ENCODE measurements around the gene PRLR. TPM values are rescaled to one million over a fixed set of nuclear protein-coding genes. Genes with fewer than 3 reads are reported as not detected.

The PRLR gene
- polyA plus RNA-seq, 1 donor from 2014 or later: 0.50 TPM

DNA sequence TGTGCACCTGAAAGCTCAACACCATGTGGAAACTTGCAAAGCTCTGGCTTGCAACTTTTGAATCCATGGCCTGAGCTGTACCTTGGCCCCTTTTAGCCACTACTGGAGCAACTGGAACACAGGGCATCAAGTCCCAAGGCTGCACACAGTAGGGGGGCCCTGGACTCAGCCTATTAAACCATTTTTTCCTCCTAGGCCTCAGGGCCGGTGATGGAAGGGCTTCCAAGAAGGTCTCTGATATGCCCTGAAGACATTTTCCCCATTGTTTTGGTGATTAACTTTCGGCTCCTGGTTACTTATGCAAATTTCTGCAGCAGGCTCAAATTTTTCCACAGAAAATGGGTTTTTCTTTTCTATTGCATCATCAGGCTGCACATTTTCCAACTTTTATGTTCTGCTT lies 22.7 kb upstream of the PRLR start:
- H4K20me1 ChIP-seq (ENCODE audit: insufficient read depth): no peaks in the 10 kb centered on the region
- H3K4me2 ChIP-seq (ENCODE audit: low read length): no peak overlapping the region
- no peaks in the 10 kb centered on the region for H3K79me2 ChIP-seq (replicated peaks; ENCODE audit: insufficient read depth, low read length)
- no peak overlapping the region for H2AFZ ChIP-seq (ENCODE audit: low read depth, low read length)
- no peak overlapping the region for H3K27ac ChIP-seq (ENCODE audit: low read length)
- H3F3A ChIP-seq (ENCODE audit: insufficient read depth, low read length, poor library complexity, severe bottlenecking): no peaks in the 10 kb centered on the region
- no peaks in the 10 kb centered on the region for H3K9me2 ChIP-seq (ENCODE audit: insufficient read depth, low read length)
- no peak overlapping the region for H3K9ac ChIP-seq (ENCODE audit: low read length)
- H3K9me3 ChIP-seq (ENCODE audit: low read length): peaks cover 3% of the 10 kb centered on the region
- no peaks in the 10 kb centered on the region for H3K27me3 ChIP-seq (ENCODE audit: insufficient read depth, low read depth, low read length)
- TF ChIP-seq POLR2AphosphoS5 (IDR thresholded peaks at IDR 0.05): no peak
- TF ChIP-seq SMC3 (conservative IDR thresholded peaks at IDR 0.05; ENCODE audit: poor library complexity): no peak
- TF ChIP-seq EZH2 (IDR thresholded peaks at IDR 0.05; ENCODE audit: borderline replicate concordance, insufficient read depth, low read length, poor library complexity, severe bottlenecking): no peak
- H3K36me3 ChIP-seq (ENCODE audit: insufficient read depth, low read length): no peaks in the 10 kb centered on the region
- H3K4me3 ChIP-seq (ENCODE audit: low read length): no peak overlapping the region

DNA sequence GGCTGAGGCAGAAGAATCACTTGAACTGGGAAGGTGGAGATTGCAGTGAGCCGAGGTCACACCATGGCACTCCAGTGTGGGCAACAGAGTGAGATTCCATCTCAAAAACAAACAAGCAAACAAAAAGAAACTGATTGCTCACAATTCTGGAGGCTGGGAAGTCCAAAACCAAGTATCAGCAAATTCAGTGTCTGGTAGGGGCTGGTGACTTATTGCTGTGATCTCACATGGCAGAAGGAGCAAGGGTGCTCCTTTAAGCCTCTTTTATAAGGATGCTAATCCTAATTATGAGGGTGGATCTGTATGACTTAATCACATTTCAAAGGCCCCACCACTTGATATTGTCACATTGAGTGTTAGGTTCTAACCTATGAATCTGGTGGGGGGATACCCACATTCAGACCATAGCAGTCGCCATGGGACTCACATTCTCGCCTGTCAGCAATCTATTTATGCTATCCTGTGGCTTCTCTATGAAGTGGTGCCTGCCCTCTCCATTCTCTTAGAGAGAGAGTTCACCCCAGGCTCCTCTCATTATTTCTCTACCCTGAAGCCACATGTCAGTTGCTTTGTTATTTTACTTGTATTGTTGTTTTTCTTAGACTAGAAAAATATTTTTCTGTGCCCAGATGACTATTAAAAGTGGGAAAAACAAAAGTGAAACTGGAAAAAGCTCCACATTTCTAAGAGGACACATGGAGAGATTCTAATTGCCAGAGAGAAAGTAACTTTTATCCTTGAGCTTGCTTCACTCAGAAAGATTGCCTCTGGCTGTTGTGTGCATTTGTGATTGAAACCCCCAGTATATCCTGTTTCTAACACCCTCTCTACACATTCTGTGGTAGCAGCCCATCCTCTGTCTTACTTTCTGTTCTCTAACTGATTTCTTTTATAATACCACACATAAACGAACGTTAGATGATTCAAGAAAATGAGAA lies 18.8 kb upstream of the PRLR start:
- no peak overlapping the region for H3K9ac ChIP-seq (ENCODE audit: low read length)
- H3K27me3 ChIP-seq (ENCODE audit: insufficient read depth, low read depth, low read length): no peaks in the 10 kb centered on the region
- H3K4me3 ChIP-seq (ENCODE audit: low read length): no peak overlapping the region
- no peaks in the 10 kb centered on the region for H3K9me2 ChIP-seq (ENCODE audit: insufficient read depth, low read length)
- peaks cover 3% of the 10 kb centered on the region for H3K9me3 ChIP-seq (ENCODE audit: low read length)
- H3K27ac ChIP-seq (ENCODE audit: low read length): no peak overlapping the region
- H2AFZ ChIP-seq (ENCODE audit: low read depth, low read length): no peak overlapping the region
- H3K36me3 ChIP-seq (ENCODE audit: insufficient read depth, low read length): no peaks in the 10 kb centered on the region
- no peak overlapping the region for H3K4me2 ChIP-seq (ENCODE audit: low read length)
- no peaks in the 10 kb centered on the region for H4K20me1 ChIP-seq (ENCODE audit: insufficient read depth)
- no peak for TF ChIP-seq TAF1 (IDR thresholded peaks at IDR 0.05; ENCODE audit: low read depth)
- TF ChIP-seq SMC3 (conservative IDR thresholded peaks at IDR 0.05; ENCODE audit: poor library complexity): no peak
- TF ChIP-seq, protein P1, sequence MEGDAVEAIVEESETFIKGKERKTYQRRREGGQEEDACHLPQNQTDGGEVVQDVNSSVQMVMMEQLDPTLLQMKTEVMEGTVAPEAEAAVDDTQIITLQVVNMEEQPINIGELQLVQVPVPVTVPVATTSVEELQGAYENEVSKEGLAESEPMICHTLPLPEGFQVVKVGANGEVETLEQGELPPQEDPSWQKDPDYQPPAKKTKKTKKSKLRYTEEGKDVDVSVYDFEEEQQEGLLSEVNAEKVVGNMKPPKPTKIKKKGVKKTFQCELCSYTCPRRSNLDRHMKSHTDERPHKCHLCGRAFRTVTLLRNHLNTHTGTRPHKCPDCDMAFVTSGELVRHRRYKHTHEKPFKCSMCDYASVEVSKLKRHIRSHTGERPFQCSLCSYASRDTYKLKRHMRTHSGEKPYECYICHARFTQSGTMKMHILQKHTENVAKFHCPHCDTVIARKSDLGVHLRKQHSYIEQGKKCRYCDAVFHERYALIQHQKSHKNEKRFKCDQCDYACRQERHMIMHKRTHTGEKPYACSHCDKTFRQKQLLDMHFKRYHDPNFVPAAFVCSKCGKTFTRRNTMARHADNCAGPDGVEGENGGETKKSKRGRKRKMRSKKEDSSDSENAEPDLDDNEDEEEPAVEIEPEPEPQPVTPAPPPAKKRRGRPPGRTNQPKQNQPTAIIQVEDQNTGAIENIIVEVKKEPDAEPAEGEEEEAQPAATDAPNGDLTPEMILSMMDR (IDR thresholded peaks at IDR 0.05; ENCODE audit: poor library complexity, severe bottlenecking): no peak
- no peak for TF ChIP-seq MXI1 (conservative IDR thresholded peaks at IDR 0.05; ENCODE audit: poor library complexity, severe bottlenecking)
- TF ChIP-seq POLR2AphosphoS5 (IDR thresholded peaks at IDR 0.05): no peak
- TF ChIP-seq EZH2 (IDR thresholded peaks at IDR 0.05; ENCODE audit: borderline replicate concordance, insufficient read depth, low read length, poor library complexity, severe bottlenecking): no peak
- TF ChIP-seq RAD21 (conservative IDR thresholded peaks at IDR 0.05): no peak
- no peak for TF ChIP-seq EP300 (conservative IDR thresholded peaks at IDR 0.05; ENCODE audit: poor library complexity, severe bottlenecking)
- TF ChIP-seq, protein P2, sequence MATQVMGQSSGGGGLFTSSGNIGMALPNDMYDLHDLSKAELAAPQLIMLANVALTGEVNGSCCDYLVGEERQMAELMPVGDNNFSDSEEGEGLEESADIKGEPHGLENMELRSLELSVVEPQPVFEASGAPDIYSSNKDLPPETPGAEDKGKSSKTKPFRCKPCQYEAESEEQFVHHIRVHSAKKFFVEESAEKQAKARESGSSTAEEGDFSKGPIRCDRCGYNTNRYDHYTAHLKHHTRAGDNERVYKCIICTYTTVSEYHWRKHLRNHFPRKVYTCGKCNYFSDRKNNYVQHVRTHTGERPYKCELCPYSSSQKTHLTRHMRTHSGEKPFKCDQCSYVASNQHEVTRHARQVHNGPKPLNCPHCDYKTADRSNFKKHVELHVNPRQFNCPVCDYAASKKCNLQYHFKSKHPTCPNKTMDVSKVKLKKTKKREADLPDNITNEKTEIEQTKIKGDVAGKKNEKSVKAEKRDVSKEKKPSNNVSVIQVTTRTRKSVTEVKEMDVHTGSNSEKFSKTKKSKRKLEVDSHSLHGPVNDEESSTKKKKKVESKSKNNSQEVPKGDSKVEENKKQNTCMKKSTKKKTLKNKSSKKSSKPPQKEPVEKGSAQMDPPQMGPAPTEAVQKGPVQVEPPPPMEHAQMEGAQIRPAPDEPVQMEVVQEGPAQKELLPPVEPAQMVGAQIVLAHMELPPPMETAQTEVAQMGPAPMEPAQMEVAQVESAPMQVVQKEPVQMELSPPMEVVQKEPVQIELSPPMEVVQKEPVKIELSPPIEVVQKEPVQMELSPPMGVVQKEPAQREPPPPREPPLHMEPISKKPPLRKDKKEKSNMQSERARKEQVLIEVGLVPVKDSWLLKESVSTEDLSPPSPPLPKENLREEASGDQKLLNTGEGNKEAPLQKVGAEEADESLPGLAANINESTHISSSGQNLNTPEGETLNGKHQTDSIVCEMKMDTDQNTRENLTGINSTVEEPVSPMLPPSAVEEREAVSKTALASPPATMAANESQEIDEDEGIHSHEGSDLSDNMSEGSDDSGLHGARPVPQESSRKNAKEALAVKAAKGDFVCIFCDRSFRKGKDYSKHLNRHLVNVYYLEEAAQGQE (IDR thresholded peaks at IDR 0.05; ENCODE audit: borderline replicate concordance): no peak
- no peaks in the 10 kb centered on the region for H3K79me2 ChIP-seq (replicated peaks; ENCODE audit: insufficient read depth, low read length)
- H3F3A ChIP-seq (ENCODE audit: insufficient read depth, low read length, poor library complexity, severe bottlenecking): no peaks in the 10 kb centered on the region

Measured in neural cell (in vitro differentiated cells).